GM21576 (cell line): ENCODE results near the gene DEFB119.
"Not testable (repeated sequence)": the region's sequence is repeated elsewhere in the genome, so short reads cannot be mapped to it uniquely, and the experiment has no call there.

Experiments
- ATAC-seq: cut with Tn5 transposase; IDR thresholded peaks from one replicate; pipeline ENCODE4 v1.9.1; 2021; ENCODE audit warnings: mild to moderate bottlenecking, moderate library complexity; ENCODE audit not compliant: unreplicated experiment

The DEFB119 gene, protein sequence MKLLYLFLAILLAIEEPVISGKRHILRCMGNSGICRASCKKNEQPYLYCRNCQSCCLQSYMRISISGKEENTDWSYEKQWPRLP

DNA sequence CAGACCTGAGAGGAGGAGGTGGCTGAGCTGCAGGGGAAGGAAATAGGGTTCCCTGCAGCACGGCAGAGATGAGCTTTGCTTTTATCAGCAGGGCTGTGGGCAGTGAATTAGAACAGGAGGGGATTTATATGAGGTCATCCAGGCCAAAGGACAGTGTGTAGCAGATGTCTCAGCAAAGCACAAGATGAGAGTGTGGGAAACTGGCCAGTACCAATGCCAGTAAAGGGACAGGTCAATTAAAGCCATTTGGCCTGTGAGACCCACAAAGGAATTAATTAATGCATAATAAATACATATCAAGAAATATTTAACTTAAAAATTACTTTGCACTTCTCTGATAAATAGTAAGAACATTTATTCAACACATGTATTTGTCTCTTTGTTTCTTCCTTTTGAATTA lies at the start of gene DEFB119:
DEFB119 (minus strand) TSS at position 101 of the 400 bp plus-strand sequence. CDS start 107 bp downstream, outside the sequence.
- ATAC-seq, result no peak

DNA sequence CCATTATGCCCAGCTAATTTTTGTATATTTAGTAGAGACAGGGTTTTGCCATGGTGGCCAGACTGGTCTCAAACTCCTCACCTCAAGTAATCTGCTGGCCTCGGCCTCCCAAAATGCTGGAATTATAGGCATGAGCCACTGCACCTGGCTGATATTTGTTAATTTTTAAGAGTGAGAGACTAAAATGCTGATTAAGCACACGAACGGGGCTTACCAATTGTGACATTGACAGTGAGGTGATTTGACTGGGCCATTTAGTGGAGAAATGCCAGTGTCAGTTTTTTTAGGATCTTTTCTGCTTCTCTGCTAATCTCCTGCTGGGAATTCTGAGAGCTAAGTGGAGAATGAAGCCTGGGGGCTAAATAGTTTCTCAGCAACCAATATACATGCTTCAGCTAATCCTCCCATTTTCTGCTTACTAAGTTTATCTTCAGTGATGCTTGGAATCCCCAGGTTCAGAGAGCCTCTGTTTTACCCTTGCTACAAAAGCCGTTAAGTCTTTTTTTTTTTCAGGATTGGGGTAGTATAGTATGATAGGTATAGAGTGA lies 40.3 kb upstream of the DEFB119 start:
- ATAC-seq, result no peak

DNA sequence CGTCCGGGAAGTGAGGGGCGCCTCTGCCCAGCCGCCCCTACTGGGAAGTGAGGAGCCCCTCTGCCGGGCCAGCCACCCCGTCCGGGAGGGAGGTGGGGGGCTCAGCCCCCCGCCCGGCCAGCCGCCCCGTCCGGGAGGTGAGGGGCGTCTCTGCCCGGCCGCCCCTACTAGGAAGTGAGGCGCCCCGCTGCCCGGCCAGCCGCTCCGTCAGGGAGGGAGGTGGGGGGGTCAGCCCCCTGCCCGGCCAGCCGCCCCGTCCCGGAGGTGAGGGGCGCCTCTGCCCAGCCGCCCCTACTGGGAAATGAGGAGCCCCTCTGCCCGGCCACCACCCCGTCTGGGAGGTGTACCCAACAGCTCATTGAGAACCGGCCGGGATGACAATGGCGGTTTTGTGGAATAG lies 37.2 kb upstream of the DEFB119 start:
- not testable (repeated sequence) for ATAC-seq

DNA sequence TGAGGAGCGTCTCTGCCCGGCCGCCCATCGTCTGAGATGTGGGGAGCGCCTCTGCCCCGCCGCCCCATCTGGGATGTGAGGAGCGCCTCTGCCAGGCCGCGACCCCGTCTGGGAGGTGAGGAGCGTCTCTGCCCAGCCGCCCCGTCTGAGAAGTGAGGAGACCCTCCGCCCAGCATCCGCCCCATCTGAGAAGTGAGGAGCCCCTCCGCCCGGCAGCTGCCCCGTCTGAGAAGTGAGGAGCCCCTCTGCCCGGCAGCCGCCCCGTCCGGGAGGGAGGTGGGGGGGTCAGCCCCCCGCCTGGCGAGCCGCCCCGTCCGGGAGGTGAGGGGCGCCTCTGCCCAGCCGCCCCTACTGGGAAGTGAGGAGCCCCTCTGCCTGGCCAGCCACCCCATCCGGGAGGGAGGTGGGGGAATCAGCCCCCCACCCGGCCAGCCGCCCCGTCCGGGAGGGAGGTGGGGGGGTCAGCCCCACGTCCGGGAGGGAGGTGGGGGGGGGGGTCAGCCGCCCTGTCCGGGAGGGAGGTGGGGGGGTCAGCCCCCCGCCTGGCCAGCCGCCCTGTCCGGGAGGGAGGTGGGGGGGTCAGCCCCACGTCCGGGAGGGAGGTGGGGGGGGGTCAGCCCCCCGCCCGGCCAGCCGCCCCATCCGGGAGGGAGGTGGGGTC lies 36.6 kb upstream of the DEFB119 start:
- not testable (repeated sequence) for ATAC-seq

DNA sequence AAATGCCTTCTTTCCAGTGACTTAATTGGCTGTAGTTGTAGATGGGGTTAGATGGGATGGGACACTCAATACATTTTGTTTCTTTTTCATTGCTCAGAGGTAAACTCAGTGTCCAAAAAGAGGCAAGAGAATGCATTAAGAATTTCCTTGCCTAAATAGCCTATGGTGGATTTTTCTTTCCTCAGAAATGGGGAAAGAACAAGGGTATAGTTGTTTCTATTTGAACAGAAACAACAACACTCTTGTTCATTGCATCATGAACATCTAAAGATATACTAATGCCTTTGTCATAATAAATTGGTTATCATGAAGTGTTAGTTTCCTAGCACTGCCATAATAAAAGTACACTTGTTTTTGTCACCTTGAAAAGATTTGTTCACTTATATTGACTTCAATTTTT lies 35.4 kb upstream of the DEFB119 start:
- no peak for ATAC-seq

DNA sequence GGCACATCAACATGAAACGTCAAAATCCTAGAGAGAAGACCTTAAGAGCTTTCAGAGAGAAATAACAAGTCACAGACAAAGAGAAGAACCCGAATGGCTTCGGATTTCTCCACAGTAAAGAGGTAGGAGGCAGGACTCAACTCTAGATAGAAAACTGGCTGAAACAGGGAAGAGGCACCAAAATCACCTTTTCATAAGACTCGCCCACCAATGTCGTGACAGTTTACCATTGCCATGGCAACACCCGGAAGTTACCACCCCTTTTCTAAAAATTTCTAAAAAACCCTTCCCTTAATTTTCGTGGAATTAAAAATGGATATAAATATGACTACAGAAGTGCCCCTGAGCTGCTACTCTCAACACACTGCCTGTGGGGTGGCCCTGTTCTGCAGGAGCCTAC lies 27.9 kb upstream of the DEFB119 start:
- ATAC-seq, result no peak

DNA sequence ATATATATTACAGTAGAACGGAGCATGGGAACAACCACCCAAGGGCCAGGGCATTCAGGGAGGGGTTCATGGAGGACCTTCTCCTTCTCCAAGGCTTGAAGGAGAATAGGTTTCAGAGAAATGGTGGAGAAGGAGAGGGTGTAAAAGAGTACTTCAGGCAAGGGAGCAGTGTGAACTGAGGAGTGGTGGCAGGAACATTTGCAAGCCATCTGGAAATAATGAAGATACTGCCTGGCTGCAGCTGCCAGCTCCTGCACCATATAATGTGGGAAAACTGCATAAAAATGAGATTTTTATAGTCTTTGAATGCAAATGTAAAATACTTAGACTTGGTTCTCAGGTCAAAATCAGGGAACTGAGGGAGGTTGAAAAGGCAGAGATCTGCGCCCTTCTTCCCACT lies 25.3 kb upstream of the DEFB119 start:
- ATAC-seq, result no peak

DNA sequence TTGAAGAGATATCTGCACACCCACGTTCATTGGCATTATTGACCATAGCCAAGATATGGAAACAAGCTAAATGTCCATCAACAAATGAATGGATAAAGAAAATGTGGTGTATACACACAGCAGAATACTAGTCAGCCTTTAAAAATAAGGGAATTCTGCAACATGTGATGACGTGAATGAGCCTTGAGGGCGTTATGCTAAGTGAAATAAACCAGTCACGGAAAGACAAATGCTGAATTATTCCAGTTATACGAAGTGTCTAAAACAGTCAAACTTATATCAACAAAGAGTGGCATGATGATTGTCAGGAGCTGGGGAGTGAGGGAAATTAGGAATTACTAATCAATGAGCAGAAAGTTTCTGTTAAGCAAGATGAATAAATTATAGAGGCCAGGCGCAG lies 24.0 kb upstream of the DEFB119 start:
- no peak for ATAC-seq

DNA sequence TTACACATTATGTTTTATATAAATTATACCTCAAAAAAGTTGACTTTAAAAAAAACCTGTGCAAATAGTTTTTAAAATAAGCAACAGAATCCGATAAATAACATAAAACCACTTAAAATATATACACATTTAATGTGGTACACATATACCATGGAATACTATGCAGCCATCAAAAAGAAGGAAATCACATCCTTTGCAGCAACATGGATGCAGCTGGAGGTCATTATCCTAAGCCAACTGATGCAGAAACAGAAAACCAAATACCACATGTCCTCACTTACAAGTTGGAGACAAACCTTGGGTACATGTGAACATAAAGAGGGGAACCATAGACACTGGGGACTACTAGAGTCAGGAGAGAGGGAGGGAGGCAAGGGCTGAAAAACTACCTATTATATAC lies 19.6 kb upstream of the DEFB119 start:
- no peak for ATAC-seq

DNA sequence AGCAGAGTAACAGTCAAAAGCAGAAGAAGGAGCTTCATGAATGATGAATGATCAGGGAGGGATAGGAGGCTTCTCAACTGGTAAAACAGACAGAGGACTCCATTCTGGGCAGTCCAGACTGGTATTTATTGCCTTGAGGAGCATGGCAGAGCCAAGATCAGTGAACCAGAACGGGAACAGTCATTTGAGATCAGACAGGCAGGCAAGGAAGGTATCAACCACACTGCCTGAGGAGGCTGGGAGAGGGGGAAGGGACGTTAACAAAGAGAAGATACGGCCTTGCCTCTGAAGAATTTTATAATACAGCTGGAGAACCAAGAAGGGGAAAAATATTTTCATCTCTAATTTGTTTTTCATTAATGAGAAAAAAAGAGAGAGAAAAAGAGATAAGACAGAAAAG lies 15.7 kb upstream of the DEFB119 start, which contains the start of gene DEFB121:
DEFB121 (minus strand) TSS at position 101 of the 400 bp plus-strand sequence; CDS start at position 38, 63 bp downstream.
- ATAC-seq, result no peak

DNA sequence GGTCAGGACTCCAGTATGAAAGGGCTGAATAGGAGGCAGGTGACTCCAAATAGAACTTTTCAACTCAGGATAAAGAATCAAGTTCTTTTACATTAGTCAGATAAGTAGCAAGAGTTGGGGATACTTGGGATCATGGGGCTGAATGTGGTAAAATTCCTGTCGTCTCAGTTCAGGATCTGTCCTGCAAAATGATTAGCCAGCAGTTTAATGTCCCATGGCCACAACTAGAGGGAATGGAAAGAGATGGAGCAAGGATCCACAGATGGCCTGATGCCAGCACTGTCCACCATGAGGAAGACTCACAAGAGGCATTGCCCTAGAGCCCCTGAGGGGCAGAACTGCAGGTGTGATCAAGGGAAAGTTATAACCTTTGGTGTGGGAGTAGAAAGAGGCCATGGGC lies 13.5 kb upstream of the DEFB119 start:
- no peak for ATAC-seq

DNA sequence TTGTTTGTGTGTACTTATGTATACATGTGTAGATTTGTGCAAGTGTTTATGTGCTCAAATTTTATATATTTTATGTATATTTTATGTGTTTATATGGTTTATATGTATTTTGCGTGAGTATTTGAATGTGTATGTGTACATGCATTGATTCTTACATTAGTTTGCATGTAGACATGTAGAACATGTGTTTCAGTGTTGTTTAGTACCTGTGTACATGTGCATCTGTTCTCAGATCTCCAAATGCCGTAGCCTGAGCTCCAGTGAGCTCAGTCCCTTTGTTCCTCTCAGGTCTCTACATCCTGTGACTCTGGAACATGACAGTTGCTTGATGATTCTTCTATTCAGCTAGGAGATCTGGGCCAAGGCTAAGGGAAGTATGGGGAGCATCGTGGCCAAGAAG lies 4.5 kb upstream of the DEFB119 start:
- ATAC-seq, result no peak

DNA sequence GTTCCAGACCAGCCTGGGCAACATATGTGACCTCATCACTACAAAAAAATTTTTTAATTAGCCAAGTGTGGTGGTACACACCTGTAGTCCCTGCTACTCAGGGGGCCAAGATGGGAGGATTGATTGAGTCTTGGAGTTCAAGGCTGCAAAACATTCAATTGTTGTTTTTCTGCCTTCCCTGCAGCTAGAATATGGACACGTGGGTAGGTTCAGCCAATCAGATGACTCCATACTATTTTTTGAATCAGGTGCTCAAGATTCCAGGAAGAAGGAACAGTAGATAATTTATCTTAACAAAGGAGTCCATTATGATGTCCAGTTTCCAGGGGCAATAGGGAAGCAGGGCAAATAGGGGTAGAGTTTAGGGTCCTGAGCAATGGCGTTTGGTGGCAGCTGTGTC lies 2.4 kb upstream of the DEFB119 start:
- ATAC-seq, result no peak

DNA sequence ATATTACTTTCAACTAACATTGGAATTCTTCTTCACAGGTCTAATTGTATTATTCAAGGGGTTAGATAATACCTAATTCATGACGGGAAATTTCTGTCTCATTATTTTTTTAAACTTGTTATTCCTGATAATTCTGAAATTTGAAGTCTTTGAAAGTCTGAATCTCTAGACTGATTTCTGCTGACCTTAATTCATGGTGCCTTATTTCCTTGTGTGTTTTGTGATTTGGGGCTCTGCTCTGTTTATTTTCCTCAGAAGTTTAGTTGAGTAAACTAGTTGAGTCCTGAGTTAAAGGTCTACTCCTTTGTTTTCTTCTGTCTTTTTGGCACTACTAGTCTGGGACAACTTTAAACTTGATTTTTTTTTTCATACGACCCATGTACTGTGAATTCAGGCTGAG lies 16.0 kb downstream of the DEFB119 start:
- no peak for ATAC-seq

DNA sequence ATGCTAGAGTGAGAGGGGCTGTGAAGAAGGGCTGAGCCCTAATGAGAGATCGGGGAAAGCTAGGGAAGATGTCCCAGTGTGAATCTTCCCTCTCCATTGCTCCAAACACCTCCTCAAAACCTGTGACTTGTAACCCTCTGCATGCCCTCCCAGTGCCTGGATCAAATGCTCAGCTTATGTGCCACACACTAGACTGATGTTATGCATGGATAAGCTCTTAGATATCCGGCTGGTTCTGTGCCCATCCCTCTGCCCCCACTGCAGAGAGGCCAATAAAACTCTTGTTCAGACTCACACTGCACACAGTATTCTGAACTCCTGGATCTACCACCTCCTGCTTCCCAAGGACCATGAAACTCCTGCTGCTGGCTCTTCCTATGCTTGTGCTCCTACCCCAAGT lies 22.1 kb downstream of the DEFB119 start, which contains the start of gene DEFB118:
DEFB118 (plus strand) TSS at position 301 of the 400 bp plus-strand sequence; CDS start at position 351, 50 bp downstream.
- no peak for ATAC-seq

DNA sequence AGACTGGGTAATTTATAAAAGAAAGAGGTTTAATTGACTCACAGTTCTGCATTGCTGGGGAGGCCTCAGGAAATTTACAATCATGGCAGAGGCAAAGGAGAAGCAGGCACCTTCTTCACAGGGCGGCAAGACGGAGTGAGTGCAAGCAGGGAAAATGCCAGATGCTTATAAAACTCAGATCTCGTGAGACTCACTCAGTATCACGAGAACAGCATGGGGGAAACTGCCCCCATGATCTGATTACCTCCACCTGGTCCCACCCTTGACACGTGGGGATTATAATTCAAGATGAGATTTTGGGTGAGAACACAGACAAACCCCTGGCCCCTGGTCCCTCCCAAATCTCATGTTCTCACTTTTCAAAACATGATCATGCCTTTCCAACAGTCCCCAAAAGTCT lies 26.1 kb downstream of the DEFB119 start:
- ATAC-seq, result not testable (repeated sequence)

DNA sequence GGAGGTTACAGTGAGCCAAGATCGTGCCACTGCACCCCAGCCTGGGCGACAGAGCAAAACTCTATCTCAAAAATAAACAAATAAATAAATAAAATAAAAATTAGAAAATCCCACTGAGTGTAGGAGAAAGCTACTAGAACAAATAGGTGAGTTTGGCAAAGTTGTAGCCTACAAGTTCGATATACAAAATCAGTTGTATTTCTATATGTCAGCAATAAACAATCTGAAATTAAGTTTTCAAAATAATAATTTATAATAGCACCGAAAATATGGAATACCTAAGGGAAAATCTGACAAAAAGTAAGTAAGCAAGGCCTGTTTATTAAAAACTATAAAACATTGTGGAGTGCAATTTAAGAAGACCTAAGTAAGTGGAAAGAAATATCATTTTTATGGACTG lies 27.1 kb downstream of the DEFB119 start:
- ATAC-seq, result no peak

DNA sequence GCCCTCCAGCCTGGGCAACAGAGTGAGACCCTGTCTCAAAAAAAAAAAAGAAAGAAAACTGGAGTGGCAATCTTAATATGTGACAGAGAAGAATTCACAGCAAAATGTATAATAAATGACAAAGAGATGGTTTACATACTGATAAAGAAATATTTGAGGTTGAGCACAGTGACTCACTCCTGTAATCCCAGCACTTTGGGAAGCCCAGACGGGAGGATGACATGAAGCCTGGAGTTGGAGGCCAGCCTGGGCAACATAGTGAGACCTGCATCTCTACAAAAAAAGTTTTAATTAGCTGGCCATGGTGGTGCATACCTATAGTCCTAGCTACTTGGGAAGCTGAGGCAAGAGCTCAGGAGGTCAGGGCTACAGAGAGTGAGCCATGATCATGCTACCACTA lies 34.4 kb downstream of the DEFB119 start:
- ATAC-seq, result no peak

DNA sequence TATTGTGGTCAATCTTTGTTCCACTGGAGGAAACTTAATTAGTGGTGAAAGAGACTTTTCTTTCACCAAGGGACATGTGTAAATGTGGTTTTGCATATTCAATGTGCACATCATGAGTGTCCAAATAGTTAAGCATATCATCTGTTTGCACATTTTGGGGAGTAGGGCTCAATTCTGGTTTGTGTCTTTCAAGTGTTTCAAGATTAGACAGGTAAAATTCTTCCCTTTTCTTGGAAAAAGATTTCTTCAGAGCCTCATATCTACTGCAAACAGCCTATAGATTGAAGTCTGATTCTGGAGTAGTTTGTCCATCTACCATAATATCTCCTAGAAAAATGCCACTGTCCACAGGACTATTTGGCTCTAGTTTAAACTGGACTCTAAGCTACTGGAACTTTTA lies 48.9 kb downstream of the DEFB119 start:
- ATAC-seq, result no peak

DNA sequence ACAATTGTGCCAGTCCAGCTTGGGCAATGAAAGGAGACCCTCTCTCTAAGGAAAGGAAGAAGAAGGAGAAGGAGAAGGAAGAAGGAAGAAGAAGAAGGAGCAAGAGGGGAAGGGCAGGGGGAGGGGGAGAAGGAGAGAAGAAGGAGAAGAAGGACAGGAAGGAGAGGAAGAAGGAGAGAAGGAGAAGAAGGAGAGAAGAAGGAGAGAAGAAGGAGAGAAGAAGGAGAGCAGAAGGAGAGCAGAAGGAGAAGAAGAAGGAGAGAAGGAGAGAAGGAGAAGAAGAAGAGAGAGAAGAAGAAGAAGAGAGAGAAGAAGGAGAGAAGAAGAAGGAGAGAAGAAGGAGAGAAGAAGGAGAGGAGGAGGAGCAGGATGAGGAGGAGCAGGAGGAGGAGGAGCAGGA lies 59.5 kb downstream of the DEFB119 start:
- ATAC-seq, result no peak
